Hematopoietic multipotent progenitor cell treated with erythropoietin and hydrocortisone succinate and interleukin-3 and kit ligand, for 6 days (in vitro differentiated cells): ENCODE measurements around the gene IFNLR1.

Source experiments
- DNase-seq: peaks from one replicate; pipeline ENCODE4 v3.0.0-alpha.2; 2015

IFNLR1 gene

GRCh38 chr1:24175033-24175755, 11.9 kb downstream of the IFNLR1 start:
- DNase-seq: no peak

GRCh38 chr1:24173638-24174575, 13.2 kb downstream of the IFNLR1 start:
- DNase-seq: no peak

GRCh38 chr1:24172598-24172997, 14.5 kb downstream of the IFNLR1 start:
- DNase-seq: no peak

GRCh38 chr1:24169286-24169685, 17.8 kb downstream of the IFNLR1 start:
- no peak for DNase-seq

GRCh38 chr1:24168245-24168644, 18.8 kb downstream of the IFNLR1 start:
- DNase-seq: no peak

GRCh38 chr1:24167008-24167407, 20.1 kb downstream of the IFNLR1 start:
- DNase-seq: no peak

- DNase-seq: no peak
Measured at GRCh38 chr1:24165500-24165899, 21.6 kb downstream of the IFNLR1 start.

- DNase-seq: no peak
Measured at GRCh38 chr1:24164004-24164403, 23.1 kb downstream of the IFNLR1 start.

- DNase-seq: no peak
Measured at GRCh38 chr1:24162201-24162600, 24.9 kb downstream of the IFNLR1 start.

GRCh38 chr1:24161270-24161669, 25.8 kb downstream of the IFNLR1 start:
- DNase-seq: no peak

GRCh38 chr1:24159366-24159765, 27.7 kb downstream of the IFNLR1 start:
- no peak for DNase-seq

GRCh38 chr1:24157918-24158481, 29.1 kb downstream of the IFNLR1 start:
- peak; percentile 17 for DNase-seq

GRCh38 chr1:24156542-24157260, 30.4 kb downstream of the IFNLR1 start:
- DNase-seq: no peak

- peak; percentile 38 for DNase-seq
Measured at GRCh38 chr1:24155011-24155782, 31.9 kb downstream of the IFNLR1 start.

- DNase-seq: no peak
Measured at GRCh38 chr1:24154215-24154614, 32.9 kb downstream of the IFNLR1 start.

GRCh38 chr1:24152631-24153494, 34.2 kb downstream of the IFNLR1 start:
- DNase-seq: no peak

- DNase-seq: no peak
Measured at GRCh38 chr1:24151175-24151533, 35.9 kb downstream of the IFNLR1 start.

GRCh38 chr1:24150234-24151174, 36.6 kb downstream of the IFNLR1 start:
- peak; percentile 80 for DNase-seq

GRCh38 chr1:24149866-24150233, 37.2 kb downstream of the IFNLR1 start:
- peak; percentile 67 for DNase-seq

GRCh38 chr1:24147816-24148215, 39.3 kb downstream of the IFNLR1 start:
- DNase-seq: no peak
